ENCODE results near the gene NCOA7.

- TF ChIP-seq CTCF (IDR thresholded peaks at IDR 0.05) (no peak), POLR2A (IDR thresholded peaks at IDR 0.05) (no peak)
These were observed 61.8 kb downstream of the NCOA7 start for GRCh38 chr6:125852587-125852986.
